GM12878 (cell line): ENCODE data around the gene FAM228B.

Experiments
- CTCF ChIP-seq, 3 experiments: IDR thresholded peaks in 2 of 3; conservative IDR thresholded peaks in 1 of 3; 2 replicates each; pipeline ENCODE4 v1.5.1; 2011; ENCODE audit warnings: low read depth in 3 of 3, low read length in 3 of 3, mild to moderate bottlenecking in 3 of 3, control low read depth in 2 of 3, moderate library complexity in 2 of 3, inconsistent platforms in 1 of 3, mixed read lengths in 1 of 3; ENCODE audit not compliant: control insufficient read depth in 2 of 3, insufficient read depth in 1 of 3; ENCODE audit errors: extremely low read depth in 1 of 3
- E2F4 ChIP-seq: IDR thresholded peaks from 2 replicates; pipeline ENCODE4 v1.6.1; 2012; ENCODE audit warnings: low read depth, low read length, improper control_type of control experiment
- EP300 ChIP-seq, 2 experiments: fragments of 150-350 bp in 1 of 2; IDR thresholded peaks; 2 replicates each; pipeline ENCODE4 v1.6.1; 2011 to 2012; ENCODE audit warnings: low read depth in 2 of 2, low read length in 2 of 2, borderline replicate concordance in 1 of 2, improper control_type of control experiment in 1 of 2, inconsistent platforms in 1 of 2; ENCODE audit not compliant: control insufficient read depth in 1 of 2
- EZH2 ChIP-seq: IDR thresholded peaks from 2 replicates; pipeline ENCODE4 v1.6.1; 2012; ENCODE audit warnings: low read depth, mild to moderate bottlenecking, control low read depth, inconsistent platforms, low read length, borderline replicate concordance; ENCODE audit not compliant: control insufficient read depth
- HDAC6 ChIP-seq: fragments of 200-600 bp; sonication (generic); IDR thresholded peaks from one replicate; pipeline ENCODE4 v1.8.0; 2017; ENCODE audit warnings: antibody characterized with exemption; ENCODE audit not compliant: unreplicated experiment
- HDGF ChIP-seq: fragments of 450-650 bp; IDR thresholded peaks from 2 replicates; pipeline ENCODE4 v1.6.1; 2016; ENCODE audit warnings: antibody characterized with exemption
- MAX ChIP-seq: IDR thresholded peaks from 2 replicates; pipeline ENCODE4 v1.6.1; 2012; ENCODE audit warnings: low read depth, low read length, improper control_type of control experiment
- MEF2A ChIP-seq: IDR thresholded peaks from 2 replicates; pipeline ENCODE4 v1.6.1; 2011; ENCODE audit warnings: low read depth, mild to moderate bottlenecking, low read length, moderate library complexity; ENCODE audit not compliant: insufficient read depth
- PKNOX1 ChIP-seq: fragments of 450-650 bp; IDR thresholded peaks from 2 replicates; pipeline ENCODE4 v1.6.1; 2016; ENCODE audit warnings: mild to moderate bottlenecking
- POLR2A ChIP-seq: IDR thresholded peaks from 2 replicates; pipeline ENCODE4 v1.6.1; 2011; ENCODE audit warnings: low read depth, mild to moderate bottlenecking, low read length
- POLR2AphosphoS2 ChIP-seq: IDR thresholded peaks from 2 replicates; pipeline ENCODE4 v1.6.1; 2011; ENCODE audit warnings: low read depth, mild to moderate bottlenecking, low read length, improper control_type of control experiment, moderate library complexity
- REST ChIP-seq: IDR thresholded peaks from 2 replicates; pipeline ENCODE4 v1.6.1; 2012; ENCODE audit warnings: mild to moderate bottlenecking, low read depth, low read length
- ZNF687 ChIP-seq: fragments of 450-650 bp; IDR thresholded peaks from 2 replicates; pipeline ENCODE4 v1.6.1; 2017; ENCODE audit warnings: mild to moderate bottlenecking, moderate library complexity

- no peak for TF ChIP-seq PKNOX1
- TF ChIP-seq E2F4 = no peak
- no peak for TF ChIP-seq POLR2AphosphoS2
- no peak for TF ChIP-seq HDGF
- no peak for TF ChIP-seq ZNF687
- TF ChIP-seq HDAC6 = no peak
- no peak for TF ChIP-seq CTCF (IDR thresholded peaks at IDR 0.05 in 2 of 3, conservative IDR thresholded peaks at IDR 0.05 in 1 of 3; ENCODE audit: control insufficient read depth in 2 of 3, extremely low read depth in 1 of 3, insufficient read depth in 1 of 3, low read depth in 3 of 3, low read length in 3 of 3)
- no peak for TF ChIP-seq MEF2A
- TF ChIP-seq MAX = no peak
- no peak for TF ChIP-seq REST
- TF ChIP-seq EP300 (IDR thresholded peaks at IDR 0.05; ENCODE audit: borderline replicate concordance in 1 of 2, control insufficient read depth in 1 of 2, low read depth in 2 of 2, low read length in 2 of 2) = no peak
- no peak for TF ChIP-seq EZH2
- TF ChIP-seq POLR2A = no peak
Measured at GRCh38 chr2:24077535-24077877, 45.8 kb upstream of the FAM228B start.
